Colonic mucosa (tissue), 4 donors: ENCODE results near the gene RAF1. TPM values are rescaled to one million over a fixed set of nuclear protein-coding genes. Genes with fewer than 3 reads are reported as not detected.
"Not testable (repeated sequence)": the region's sequence is repeated elsewhere in the genome, so short reads cannot be mapped to it uniquely, and the experiment has no call there.

Experiments
- DNase-seq: peaks from one replicate; pipeline ENCODE4 v3.0.0-alpha.2; 2020
- H3K27ac ChIP-seq: fragments of 200-600 bp; one replicate; pipeline ENCODE4 v1.8.0; 2021
- H3K27me3 ChIP-seq: fragments of 200-600 bp; one replicate; pipeline ENCODE4 v1.8.0; 2021
- H3K36me3 ChIP-seq: fragments of 200-600 bp; one replicate; pipeline ENCODE4 v1.8.0; 2021
- H3K4me1 ChIP-seq: fragments of 200-600 bp; one replicate; pipeline ENCODE4 v1.8.0; 2021; ENCODE audit warnings: mild to moderate bottlenecking
- H3K4me3 ChIP-seq: fragments of 200-600 bp; one replicate; pipeline ENCODE4 v1.8.0; 2021
- H3K9ac ChIP-seq, 2 donors: one replicate each; pipeline ENCODE4 v1.7.0; 2013; ENCODE audit warnings: control low read depth in 2 of 2, low read depth in 2 of 2, low read length in 2 of 2
- H3K9me3 ChIP-seq: fragments of 200-600 bp; one replicate; pipeline ENCODE4 v1.8.0; 2021
- CTCF ChIP-seq: fragments of 200-600 bp; IDR thresholded peaks from one replicate; pipeline ENCODE4 v1.8.0; 2022; ENCODE audit warnings: antibody characterized with exemption, mild to moderate bottlenecking
- intact Hi-C: fragments of 100-400 bp; cut with DNase I; formaldehyde crosslinking; loops from one replicate; pipeline ENCODE4 v1.14.1; 2022
- total RNA-seq, 2 donors: library from RNA; stranded (reverse); fragmentation: NEBNext Ultra II Directional in 1 of 2; extraction: Animal tissue kit (Norgen Biotek cat#: 25700) in 1 of 2; gene quantifications; one replicate each; pipeline ENCODE4 v1.2.1, GENCODE V29; 2021
- donor health status: healthy.
- donor health status: DM: no; HTN: no; CAD: no.
- donor health status: DM: no; HTN: no; CAD: no.

Gene RAF1
- total RNA-seq, 2 donors from 2014 or later: 66.1 to 79.5 TPM

- H3K27me3 ChIP-seq: no peaks in the 10 kb centered on the region
- H3K27ac ChIP-seq: no peak overlapping the region
- no peaks in the 10 kb centered on the region for H3K9me3 ChIP-seq
- no peak for TF ChIP-seq CTCF
- no peak overlapping the region for H3K9ac ChIP-seq
- H3K4me1 ChIP-seq: no peaks in the 10 kb centered on the region
- no peak overlapping the region for H3K4me3 ChIP-seq
- no peak for DNase-seq
- intact Hi-C loops: no loop called here
- H3K36me3 ChIP-seq: no peaks in the 10 kb centered on the region
Measured at GRCh38 chr3:12648384-12648959, 15.4 kb downstream of the RAF1 start.

- Histone ChIP-seq H3K9me3 (no peaks in the 10 kb centered on the region), H3K27ac (no peak overlapping the region), H3K36me3 (no peaks in the 10 kb centered on the region), H3K9ac (no peak overlapping the region), H3K4me3 (no peak overlapping the region), H3K27me3 (no peaks in the 10 kb centered on the region), H3K4me1 (no peaks in the 10 kb centered on the region)
- intact Hi-C loops: no loop called here
- no peak for DNase-seq
- TF ChIP-seq CTCF: no peak
Measured at GRCh38 chr3:12644331-12644937, 19.5 kb downstream of the RAF1 start.

- intact Hi-C loops: no loop called here
- no peak for TF ChIP-seq CTCF
- Histone ChIP-seq H3K27me3 (no peaks in the 10 kb centered on the region), H3K9me3 (no peaks in the 10 kb centered on the region), H3K4me3 (no peak overlapping the region), H3K36me3 (no peaks in the 10 kb centered on the region), H3K27ac (no peak overlapping the region), H3K9ac (no peak overlapping the region), H3K4me1 (no peaks in the 10 kb centered on the region)
- DNase-seq: no peak
Measured at GRCh38 chr3:12643724-12644123, 20.2 kb downstream of the RAF1 start.

GRCh38 chr3:12643010-12643380 is 20.9 kb downstream of the RAF1 start:
- Histone ChIP-seq H3K4me3 (no peak overlapping the region), H3K27me3 (no peaks in the 10 kb centered on the region), H3K4me1 (no peaks in the 10 kb centered on the region), H3K36me3 (no peaks in the 10 kb centered on the region), H3K9me3 (no peaks in the 10 kb centered on the region), H3K27ac (no peak overlapping the region), H3K9ac (no peak overlapping the region)
- no peak for TF ChIP-seq CTCF
- DNase-seq: no peak
- intact Hi-C loops: no loop called here

- H3K4me1 ChIP-seq, intact Hi-C loops, H3K36me3 ChIP-seq, H3K27me3 ChIP-seq, H3K9ac ChIP-seq, H3K27ac ChIP-seq, H3K9me3 ChIP-seq, DNase-seq, H3K4me3 ChIP-seq: not testable (repeated sequence)
Measured at GRCh38 chr3:12640853-12641252, 23.1 kb downstream of the RAF1 start.

- no peaks in the 10 kb centered on the region for H3K9me3 ChIP-seq
- no peaks in the 10 kb centered on the region for H3K4me1 ChIP-seq
- no peak overlapping the region for H3K9ac ChIP-seq
- H3K4me3 ChIP-seq: no peak overlapping the region
- no peak for DNase-seq
- H3K36me3 ChIP-seq: no peaks in the 10 kb centered on the region
- TF ChIP-seq CTCF: no peak
- H3K27me3 ChIP-seq: no peaks in the 10 kb centered on the region
- intact Hi-C loops: no loop called here
- no peak overlapping the region for H3K27ac ChIP-seq
Measured at GRCh38 chr3:12638105-12638504, 25.8 kb downstream of the RAF1 start.
